D721Med (cell line): ENCODE measurements around the gene NTRK3.

Source experiments
- DNase-seq: peaks from one replicate; pipeline ENCODE4 v3.0.0; 2011; ENCODE audit warnings: low spot score; ENCODE audit not compliant: insufficient read length
- FAIRE-seq: peaks from 2 replicates; lab custom pipeline; 2011; peaks lifted over from hg19 to GRCh38; lab: Jason Lieb, UNC
- TF ChIP-seq, protein P1 (sequence below): IDR thresholded peaks from 2 replicates; pipeline ENCODE4 v1.5.1; 2012; ENCODE audit warnings: mild to moderate bottlenecking, control low read depth; ENCODE audit not compliant: insufficient read depth; ENCODE audit errors: missing control alignments

Gene NTRK3

GRCh38 chr15:87858651-87859050, 397.9 kb downstream of the NTRK3 start:
- FAIRE-seq = no peak
- TF ChIP-seq, protein P1, sequence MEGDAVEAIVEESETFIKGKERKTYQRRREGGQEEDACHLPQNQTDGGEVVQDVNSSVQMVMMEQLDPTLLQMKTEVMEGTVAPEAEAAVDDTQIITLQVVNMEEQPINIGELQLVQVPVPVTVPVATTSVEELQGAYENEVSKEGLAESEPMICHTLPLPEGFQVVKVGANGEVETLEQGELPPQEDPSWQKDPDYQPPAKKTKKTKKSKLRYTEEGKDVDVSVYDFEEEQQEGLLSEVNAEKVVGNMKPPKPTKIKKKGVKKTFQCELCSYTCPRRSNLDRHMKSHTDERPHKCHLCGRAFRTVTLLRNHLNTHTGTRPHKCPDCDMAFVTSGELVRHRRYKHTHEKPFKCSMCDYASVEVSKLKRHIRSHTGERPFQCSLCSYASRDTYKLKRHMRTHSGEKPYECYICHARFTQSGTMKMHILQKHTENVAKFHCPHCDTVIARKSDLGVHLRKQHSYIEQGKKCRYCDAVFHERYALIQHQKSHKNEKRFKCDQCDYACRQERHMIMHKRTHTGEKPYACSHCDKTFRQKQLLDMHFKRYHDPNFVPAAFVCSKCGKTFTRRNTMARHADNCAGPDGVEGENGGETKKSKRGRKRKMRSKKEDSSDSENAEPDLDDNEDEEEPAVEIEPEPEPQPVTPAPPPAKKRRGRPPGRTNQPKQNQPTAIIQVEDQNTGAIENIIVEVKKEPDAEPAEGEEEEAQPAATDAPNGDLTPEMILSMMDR = no peak

DNA sequence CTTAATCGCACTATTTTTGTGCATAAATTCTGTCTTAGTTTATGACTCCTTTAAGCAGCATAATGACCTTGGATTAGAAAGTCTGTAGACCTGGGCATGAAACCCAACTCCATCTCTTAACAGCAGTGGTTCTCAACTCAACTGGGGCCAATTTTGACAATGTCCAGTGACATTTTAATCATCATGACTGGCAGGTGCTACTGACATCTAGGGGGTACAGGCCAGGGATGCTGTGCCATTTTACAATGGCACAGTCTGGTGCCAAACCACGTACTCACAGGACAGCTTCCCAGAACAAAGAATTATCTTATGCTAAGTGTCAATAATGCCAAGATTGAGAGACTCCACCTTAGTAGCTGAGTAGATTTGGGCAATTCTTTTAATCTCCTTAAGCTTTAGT, 405.0 kb downstream of the NTRK3 start:
- DNase-seq (no peak), FAIRE-seq (no peak)
- TF ChIP-seq, protein P1 = no peak

More at GRCh38 chr15:87858651-87859050, 397.9 kb downstream of the NTRK3 start:
- no peak for DNase-seq

GRCh38 chr15:87850916-87851315, 405.6 kb downstream of the NTRK3 start:
- TF ChIP-seq, protein P1 = no peak
- DNase-seq (no peak), FAIRE-seq (no peak)

DNA sequence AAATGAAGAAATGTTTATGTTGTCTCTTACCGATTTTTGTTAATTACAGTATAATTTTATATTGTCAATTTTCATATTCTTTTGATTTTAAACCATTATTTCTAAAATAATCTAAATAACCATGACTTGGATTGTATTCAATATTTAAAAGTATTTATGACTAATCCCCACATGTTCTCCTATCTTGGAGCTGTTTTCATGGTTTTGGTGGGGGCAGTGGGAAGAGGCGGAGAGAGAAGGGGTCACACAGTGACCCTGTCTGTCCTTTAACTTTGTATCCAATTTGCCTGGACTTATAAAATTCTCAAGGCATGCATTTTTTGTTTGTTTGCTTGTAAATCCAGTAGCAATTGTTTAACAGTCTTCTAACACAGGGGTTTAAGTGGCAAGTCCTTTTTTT, 407.4 kb downstream of the NTRK3 start:
- no peak for FAIRE-seq
- DNase-seq = no peak
- TF ChIP-seq, protein P1 = no peak

DNA sequence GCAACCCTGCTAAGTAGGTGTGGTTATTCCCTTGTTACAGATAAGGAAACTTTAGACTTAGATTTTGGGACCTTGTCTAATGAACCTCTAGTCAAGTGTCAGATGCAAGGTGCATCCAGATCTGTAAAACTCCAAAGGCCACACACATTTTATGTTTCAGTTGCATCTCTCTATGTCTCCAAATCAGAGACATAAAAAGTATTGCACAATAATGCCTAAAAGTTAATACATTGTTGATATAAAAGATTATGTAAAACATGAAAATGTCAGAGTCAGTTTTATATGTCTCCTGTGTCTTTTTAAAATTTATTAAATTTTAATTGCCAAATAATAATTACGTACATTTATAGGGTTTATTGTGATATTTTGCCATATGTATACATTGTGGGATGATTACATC, 408.5 kb downstream of the NTRK3 start:
- DNase-seq = no peak
- TF ChIP-seq, protein P1 = no peak
- FAIRE-seq = no peak

GRCh38 chr15:87846746-87847145, 409.8 kb downstream of the NTRK3 start:
- TF ChIP-seq, protein P1 = no peak
- DNase-seq (no peak), FAIRE-seq (no peak)

DNA sequence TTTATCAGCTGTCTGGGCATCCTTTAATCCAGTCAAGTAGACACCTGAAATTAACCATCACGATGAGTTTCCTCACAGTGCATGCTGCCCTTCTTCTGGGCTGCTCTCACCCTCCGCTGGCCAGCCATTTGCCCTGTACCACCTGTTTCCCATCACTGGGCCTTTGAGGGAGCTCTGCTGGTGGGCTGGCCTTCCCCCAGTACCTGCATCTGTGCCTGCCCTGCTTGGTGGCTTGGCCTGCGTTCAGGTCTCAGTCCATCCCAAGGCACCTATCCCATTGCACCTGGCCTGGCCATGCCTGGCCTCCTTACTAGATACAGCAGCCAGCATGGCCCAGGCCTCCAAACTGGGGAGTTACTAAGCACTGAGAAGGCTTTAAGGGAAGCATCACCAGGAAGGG, 413.2 kb downstream of the NTRK3 start:
- DNase-seq (no peak), FAIRE-seq (no peak)
- TF ChIP-seq, protein P1 = no peak
